A673 (cell line): ENCODE results near the gene ATG14. TPM values are rescaled to one million over a fixed set of nuclear protein-coding genes. Genes with fewer than 3 reads are reported as not detected.
A peak's percentile ranks its signal among the peaks of the same experiment; 100 is the strongest.

Source experiments
- BruUV-seq: library from RNA; stranded (reverse); fragments of 400-500 nt; replicated peaks from 2 replicates; lab custom pipeline; 2021; lab: Mats Ljungman, UMichigan
- CTCF ChIA-PET: fragments of 300-600 bp; sonication (Branson Sonifier 250); formaldehyde crosslinking; loops from one replicate; lab custom pipeline; 2022; ENCODE audit warnings: antibody characterized with exemption; lab: Charles Lee
- POLR2A ChIA-PET: fragments of 300-600 bp; sonication (Branson Sonifier 250); formaldehyde crosslinking; loops from one replicate; lab custom pipeline; 2022; ENCODE audit warnings: antibody characterized with exemption; ENCODE audit not compliant: low non-redundant PET; lab: Charles Lee
- DNase-seq: peaks from one replicate; pipeline ENCODE4 v3.0.0-alpha.2; 2015; ENCODE audit warnings: low spot score
- H3K27ac ChIP-seq: fragments of 200-600 bp; sonication (generic); 2 replicates; pipeline ENCODE4 v1.5.1; 2016; ENCODE audit warnings: mixed run types, low read depth, mild to moderate bottlenecking, mixed read lengths, antibody characterized with exemption, low read length; ENCODE audit not compliant: poor library complexity, severe bottlenecking
- H3K27me3 ChIP-seq: fragments of 200-600 bp; sonication (generic); replicated peaks from 2 replicates; pipeline ENCODE4 v1.6.1; 2017; ENCODE audit warnings: mixed run types, low read depth, mild to moderate bottlenecking, mixed read lengths, antibody characterized with exemption, low read length; ENCODE audit not compliant: insufficient read depth, poor library complexity
- H3K36me3 ChIP-seq: fragments of 200-600 bp; sonication (generic); 2 replicates; pipeline ENCODE4 v1.6.1; 2016; ENCODE audit warnings: mixed run types, mild to moderate bottlenecking, mixed read lengths, antibody characterized with exemption, low read length; ENCODE audit not compliant: insufficient read depth, poor library complexity, severe bottlenecking
- H3K4me1 ChIP-seq: fragments of 200-600 bp; sonication (generic); 2 replicates; pipeline ENCODE4 v1.6.1; 2017; ENCODE audit warnings: mixed run types, mild to moderate bottlenecking, mixed read lengths, antibody characterized with exemption, low read length; ENCODE audit not compliant: insufficient read depth, poor library complexity, severe bottlenecking
- H3K4me3 ChIP-seq: fragments of 200-600 bp; sonication (generic); 2 replicates; pipeline ENCODE4 v1.5.1; 2016; ENCODE audit warnings: low read depth, mixed run types, mild to moderate bottlenecking, mixed read lengths, low read length; ENCODE audit not compliant: poor library complexity, severe bottlenecking
- H3K9me3 ChIP-seq: fragments of 200-600 bp; sonication (generic); 2 replicates; pipeline ENCODE4 v1.6.1; 2016; ENCODE audit warnings: mixed run types, low read depth, mild to moderate bottlenecking, mixed read lengths, antibody characterized with exemption, low read length; ENCODE audit not compliant: poor library complexity, severe bottlenecking
- CTCF ChIP-seq: fragments of 300-800, 200-600 bp; sonication (generic); conservative IDR thresholded peaks from 2 replicates; pipeline ENCODE4 v1.5.1; 2017; ENCODE audit warnings: low read depth, mild to moderate bottlenecking, antibody characterized with exemption, low read length, moderate library complexity, mixed read lengths
- EZH2 ChIP-seq: fragments of 200-600 bp; sonication (generic); IDR thresholded peaks from 2 replicates; pipeline ENCODE4 v1.6.1; 2017; ENCODE audit warnings: borderline replicate concordance, low read depth, mild to moderate bottlenecking, mixed read lengths, antibody characterized with exemption, low read length; ENCODE audit not compliant: poor library complexity, severe bottlenecking
- intact Hi-C: fragments of 100-400 bp; cut with micrococcal nuclease; formaldehyde crosslinking; loops from one replicate; pipeline ENCODE4 v1.10.0; 2022; ENCODE audit not compliant: unreplicated experiment
- total RNA-seq: library from RNA; stranded (reverse); gene quantifications from 2 replicates; pipeline ENCODE4 v1.2.3, GENCODE V29; 2021

ATG14 gene
- total RNA-seq, 1 experiment from 2014 or later: 10.4 TPM

GRCh38 chr14:55350461-55350860, 61.2 kb downstream of the ATG14 start:
- intact Hi-C loops: no loop called here
- Histone ChIP-seq H3K27me3 (no peaks in the 10 kb centered on the region), H3K36me3 (no peaks in the 10 kb centered on the region), H3K4me3 (no peak overlapping the region), H3K9me3 (no peaks in the 10 kb centered on the region), H3K27ac (no peak overlapping the region), H3K4me1 (peaks cover 11% of the 10 kb centered on the region)
- TSS peak; percentile 17 for BruUV-seq
- TF ChIP-seq EZH2 (no peak), CTCF (no peak)
- no peak for DNase-seq
- POLR2A ChIA-PET: no interaction called here
- CTCF ChIA-PET: interaction anchor here (0.6 kb wide), 1 partner anchor 11 kb away, joined by 4 read pairs; no protein-coding TSS in a partner anchor

- Histone ChIP-seq H3K9me3 (no peaks in the 10 kb centered on the region), H3K36me3 (no peaks in the 10 kb centered on the region), H3K27me3 (no peaks in the 10 kb centered on the region), H3K4me1 (peaks cover 11% of the 10 kb centered on the region), H3K27ac (no peak overlapping the region), H3K4me3 (no peak overlapping the region)
- no TSS peak for BruUV-seq
- intact Hi-C loops: no loop called here
- ChIA-PET CTCF (no interaction called here), POLR2A (no interaction called here)
- no peak for DNase-seq
- TF ChIP-seq CTCF (no peak), EZH2 (no peak)
Observed at GRCh38 chr14:55349565-55349964, 62.1 kb downstream of the ATG14 start.

GRCh38 chr14:55348766-55349453, 62.7 kb downstream of the ATG14 start:
- Histone ChIP-seq H3K27ac (no peak overlapping the region), H3K36me3 (no peaks in the 10 kb centered on the region), H3K4me1 (peaks cover 11% of the 10 kb centered on the region), H3K4me3 (no peak overlapping the region), H3K27me3 (no peaks in the 10 kb centered on the region), H3K9me3 (no peaks in the 10 kb centered on the region)
- ChIA-PET CTCF (no interaction called here), POLR2A (no interaction called here)
- TF ChIP-seq CTCF: no peak
- no peak for TF ChIP-seq EZH2
- intact Hi-C loops: no loop called here
- no peak for DNase-seq
- no TSS peak for BruUV-seq
